GM20431 (cell line): Measurements from ENCODE around the gene HOXA7.

Experiments used
- in situ Hi-C: fragments of 300-500 bp; cut with MseI, MboI; formaldehyde crosslinking; loops from one replicate; pipeline ENCODE4 v1.15.0; 2020; ENCODE audit warnings: low sequenced_read_pairs; ENCODE audit not compliant: unreplicated experiment

HOXA7 gene

DNA sequence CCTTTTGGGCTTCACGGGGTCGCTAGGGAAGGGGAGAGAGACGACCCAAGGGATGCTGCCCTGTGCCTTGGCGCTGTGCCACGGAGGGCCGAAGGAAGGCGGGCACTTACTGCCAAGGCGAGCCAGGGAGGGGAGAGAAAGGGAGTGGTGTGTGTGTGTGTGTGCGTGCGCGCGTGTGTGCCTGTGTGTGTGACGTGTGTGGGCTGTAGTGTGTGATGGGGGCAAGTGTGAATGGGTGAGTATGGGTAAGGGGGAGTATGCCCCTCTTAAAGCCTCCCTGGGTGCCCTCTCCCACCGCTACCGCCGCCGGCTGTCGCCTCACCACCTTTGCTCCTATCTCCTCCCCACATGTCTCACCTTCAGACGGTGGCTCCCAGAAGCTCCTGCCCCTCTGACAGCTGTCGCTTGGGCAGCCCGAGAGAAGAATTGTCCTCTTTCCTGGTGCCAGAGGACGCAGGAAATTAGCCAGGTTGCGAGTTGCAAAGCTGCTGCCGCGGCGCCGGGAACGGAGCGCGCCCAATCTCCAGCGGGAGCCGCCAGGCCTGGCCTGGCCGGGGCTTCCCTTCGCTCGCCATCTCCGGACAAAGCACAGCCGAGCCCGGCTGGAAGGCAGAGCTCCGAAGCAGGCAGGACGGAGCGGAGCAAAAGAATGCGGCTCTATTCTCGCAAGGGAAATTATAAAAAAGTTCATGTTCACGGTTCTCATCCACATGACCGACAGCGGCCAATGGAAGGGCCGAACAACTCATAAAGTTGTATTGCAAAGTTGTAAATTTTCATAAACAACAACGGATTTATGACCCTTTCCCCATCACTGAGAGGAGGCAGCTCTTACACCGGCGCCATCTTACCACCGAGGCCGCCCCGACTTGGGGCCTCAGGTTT is 4.3 kb downstream of the HOXA7 start, which contains the start of gene HOXA3:
HOXA3 (minus strand) TSS at position 653 of the 885 bp plus-strand sequence. CDS start 41,943 bp downstream, outside the sequence.
- in situ Hi-C loops: loop anchor here (25.0 kb wide), 2 partner anchors 765 to 1290 kb away; no protein-coding TSS in a partner anchor

DNA sequence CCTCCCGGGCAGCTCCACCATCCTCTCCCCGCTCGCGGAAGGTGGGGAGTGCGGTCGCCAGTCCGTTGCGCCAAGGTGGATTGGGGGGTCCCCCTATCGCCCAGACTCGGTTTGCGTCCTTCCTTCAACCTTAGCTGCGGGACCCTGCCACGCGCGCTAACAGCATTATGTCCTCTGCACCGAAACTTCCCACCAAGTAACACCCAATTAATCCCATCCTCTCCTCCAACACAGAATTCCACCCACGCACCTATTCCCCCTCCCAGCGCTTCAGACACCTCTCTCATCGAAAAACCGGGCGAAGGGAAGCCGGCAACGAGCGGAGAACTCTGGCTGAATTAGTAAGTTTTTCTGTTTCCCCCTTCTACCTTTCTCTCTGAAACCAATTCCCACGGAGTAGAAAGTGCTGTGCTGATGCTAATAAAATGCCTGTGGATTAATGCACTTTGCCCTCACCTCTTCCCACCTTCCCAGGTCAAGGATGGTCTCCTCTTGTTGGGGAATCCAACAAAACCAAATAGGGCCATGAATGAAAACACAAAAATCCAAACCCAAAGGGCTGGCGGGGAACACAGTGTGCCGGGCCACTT is 5.0 kb downstream of the HOXA7 start:
- in situ Hi-C loops: loop anchor here (25.0 kb wide), 2 partner anchors 764 to 1289 kb away; no protein-coding TSS in a partner anchor

DNA sequence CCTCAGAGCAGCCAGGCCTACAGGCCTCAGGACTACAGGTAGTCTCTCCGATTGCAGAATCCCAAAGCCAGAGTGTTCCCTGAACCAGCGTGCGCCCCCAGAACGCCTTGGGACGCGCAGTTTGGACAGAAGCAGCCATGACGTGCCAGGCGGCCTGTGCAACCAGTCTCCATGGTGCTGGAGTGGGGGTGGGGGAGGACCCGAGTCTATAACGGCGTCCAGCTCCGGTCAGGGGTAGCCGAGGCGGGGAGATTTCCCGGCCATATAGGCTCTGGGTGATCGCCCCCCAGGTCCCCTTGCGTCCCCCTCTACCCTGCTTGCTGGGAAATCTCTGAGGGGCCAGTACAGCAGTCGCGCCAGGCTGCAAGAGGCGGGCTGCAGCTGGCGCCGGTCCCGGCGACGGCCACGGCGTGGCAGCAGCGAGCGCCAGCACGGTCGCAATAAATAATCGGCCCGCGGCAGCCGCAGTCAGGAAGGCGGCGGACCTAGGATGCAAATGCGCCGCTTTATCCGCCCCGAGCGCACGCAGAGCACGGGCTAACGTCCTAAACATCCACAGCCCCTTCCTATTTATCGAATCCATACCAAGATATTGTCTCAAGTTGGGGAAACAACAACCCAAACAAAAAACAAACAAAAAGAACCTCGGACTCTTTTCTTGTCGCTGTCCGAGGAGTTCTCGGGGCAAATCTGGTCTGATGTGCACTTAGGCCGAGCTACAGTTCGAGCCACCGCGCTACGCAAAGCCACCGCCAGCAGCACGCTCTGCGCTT is 5.7 kb downstream of the HOXA7 start:
- in situ Hi-C loops: loop anchor here (25.0 kb wide), 2 partner anchors 763 to 1288 kb away; no protein-coding TSS in a partner anchor

DNA sequence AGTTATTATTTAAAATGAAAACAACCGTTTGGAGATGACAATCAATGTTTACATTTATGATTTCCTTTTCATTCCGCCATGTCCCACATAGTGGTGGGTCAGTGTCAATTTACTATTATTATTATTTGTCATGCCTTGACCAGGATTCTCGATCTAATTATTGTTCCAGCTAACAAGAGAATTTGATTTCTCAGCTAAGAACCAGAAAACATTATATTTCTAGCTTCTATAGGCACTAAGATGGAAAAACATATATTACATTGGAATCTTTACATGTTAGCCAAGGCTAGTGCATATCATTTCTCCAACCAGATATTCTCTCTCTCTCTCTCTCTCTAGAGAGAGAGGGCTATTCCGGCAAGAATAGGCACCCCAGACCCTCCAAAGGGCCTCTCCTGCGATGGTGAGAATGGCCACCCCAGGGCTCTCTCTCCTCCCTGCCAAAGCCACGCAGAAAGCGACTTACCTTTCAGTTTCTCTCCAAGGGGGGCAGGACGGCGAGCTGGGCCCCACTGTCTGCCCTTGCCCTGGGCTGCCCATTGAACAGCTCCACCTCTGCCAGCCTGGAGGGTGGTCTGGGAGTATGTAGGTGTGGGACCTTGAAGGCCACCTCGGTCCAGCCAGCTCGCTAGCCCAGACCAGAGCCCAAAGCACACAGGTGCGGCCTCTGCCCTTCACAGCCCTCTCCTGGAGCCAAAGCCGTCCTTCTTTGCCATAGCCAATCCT is 6.5 kb downstream of the HOXA7 start:
- in situ Hi-C loops: loop anchor here (25.0 kb wide), 2 partner anchors 763 to 1288 kb away; no protein-coding TSS in a partner anchor

DNA sequence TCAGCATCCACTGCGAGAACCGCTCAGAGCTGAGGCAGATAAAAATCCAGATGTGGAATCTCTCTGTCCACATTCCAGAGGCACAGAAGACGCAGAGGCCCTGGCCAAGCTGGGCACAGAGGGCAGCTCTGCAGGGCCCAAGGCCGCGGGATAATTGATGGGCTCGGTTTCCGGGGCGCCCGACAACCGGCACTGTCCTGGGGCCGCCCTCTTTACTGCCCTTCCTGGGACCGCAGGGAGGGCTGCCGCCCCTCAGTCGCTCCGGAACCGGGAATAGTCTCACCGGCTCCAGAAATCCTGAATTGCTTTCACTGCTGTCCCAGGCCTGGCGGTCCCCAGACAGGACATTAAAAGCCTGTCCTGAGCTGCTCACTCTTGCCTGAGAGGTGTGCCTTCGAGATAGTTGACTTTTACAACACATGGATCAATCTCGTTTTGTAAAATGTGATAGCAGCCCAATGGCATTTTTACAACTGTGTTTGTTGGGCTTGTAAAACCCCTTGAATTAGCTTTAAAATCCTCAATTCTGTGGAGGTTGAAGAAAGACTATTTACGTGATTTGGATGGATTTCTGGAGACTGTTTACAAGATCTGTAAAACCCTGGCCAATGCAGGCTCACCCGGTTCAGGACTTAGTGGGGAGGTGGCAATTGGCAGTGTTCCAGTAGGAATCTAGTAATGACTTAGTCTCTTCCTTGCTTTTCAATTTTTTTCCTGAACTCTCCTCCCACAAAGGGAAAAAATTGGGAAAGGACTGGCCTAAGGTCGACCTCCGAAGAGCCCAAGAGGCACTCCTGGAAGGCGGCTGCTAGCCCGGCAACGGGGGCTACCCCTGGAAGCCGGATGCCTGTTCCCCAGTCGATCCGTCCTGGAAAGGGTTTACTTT is 7.5 kb downstream of the HOXA7 start:
- in situ Hi-C loops: no loop called here

DNA sequence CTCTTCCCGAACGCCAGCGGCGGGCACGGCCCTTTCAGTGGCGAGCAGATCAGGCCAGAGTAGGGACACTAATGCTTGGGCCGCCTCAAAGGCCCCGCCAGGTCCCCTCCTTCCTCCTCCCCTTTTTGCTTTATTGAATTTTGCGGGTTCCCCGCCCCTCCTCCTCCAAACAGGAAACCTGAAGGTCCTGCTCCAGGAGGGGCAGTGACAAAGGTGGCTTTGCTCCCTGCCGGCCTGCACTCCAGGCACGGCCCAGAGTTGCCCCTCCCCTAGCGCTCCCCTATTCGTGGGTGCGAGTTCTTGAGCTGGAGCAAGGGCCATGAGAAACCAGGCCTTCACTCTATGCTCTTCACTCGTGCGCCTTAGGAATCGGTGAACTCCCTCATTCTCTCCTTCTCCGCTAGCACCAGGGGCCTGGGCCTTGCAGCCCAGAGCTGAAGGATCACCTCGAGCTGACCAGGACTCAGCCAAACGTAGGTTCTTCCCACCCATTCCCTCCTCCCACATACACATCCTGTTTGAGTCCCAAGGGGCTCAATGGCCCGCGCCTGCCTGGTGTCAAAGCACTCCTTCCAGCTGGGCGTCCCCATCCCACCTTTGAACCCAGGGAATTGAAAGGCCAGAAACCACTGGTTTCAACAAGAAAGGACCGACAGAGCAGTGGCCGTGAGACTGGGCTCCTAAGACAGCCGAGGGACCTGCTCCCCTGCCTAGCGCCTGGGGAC is 8.3 kb downstream of the HOXA7 start:
- in situ Hi-C loops: no loop called here

DNA sequence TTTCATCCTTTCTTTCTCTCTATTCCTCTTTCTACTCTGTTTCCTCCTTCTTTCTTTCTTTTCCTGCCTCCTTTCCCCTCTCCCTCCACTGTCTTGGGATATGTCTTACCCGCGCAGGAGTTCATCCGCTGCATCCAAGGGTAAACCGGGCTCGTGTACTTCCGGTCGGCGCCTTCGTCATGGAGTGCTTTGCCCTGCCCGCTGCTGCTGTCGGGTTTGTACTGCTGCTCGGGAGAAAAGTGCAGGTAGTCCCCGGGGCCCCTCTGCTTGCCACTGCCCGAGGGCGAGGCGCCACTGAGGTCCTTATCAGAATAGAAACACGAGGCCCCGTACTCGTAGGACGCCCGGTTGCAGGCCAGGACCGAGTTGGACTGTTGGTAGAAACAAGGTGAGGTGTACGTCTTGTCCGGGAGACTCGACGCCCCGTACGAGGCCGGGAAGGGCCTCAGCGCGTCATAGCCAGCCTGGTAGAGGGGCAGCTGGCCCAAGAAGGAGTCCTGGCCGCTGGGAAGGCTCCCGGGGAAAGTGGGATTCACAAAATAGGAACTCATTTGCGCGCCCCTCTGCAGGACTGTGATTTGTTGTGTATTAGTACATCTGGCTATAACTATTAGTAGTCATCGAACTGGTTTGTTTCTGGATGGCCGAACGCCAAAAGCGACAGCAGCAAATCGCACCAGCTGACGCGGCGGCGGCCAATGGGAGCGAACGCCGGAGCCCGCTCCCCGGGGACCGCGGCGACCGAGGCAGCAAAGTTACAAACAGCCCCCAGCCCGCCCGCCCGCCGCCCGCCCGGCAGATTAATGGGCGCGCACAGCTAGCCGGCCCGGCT is 9.1 kb downstream of the HOXA7 start, which contains the start of gene HOXA6:
HOXA6 (minus strand) TSS at position 576 of the 832 bp plus-strand sequence; CDS start at position 551, 25 bp downstream.
- in situ Hi-C loops: no loop called here

DNA sequence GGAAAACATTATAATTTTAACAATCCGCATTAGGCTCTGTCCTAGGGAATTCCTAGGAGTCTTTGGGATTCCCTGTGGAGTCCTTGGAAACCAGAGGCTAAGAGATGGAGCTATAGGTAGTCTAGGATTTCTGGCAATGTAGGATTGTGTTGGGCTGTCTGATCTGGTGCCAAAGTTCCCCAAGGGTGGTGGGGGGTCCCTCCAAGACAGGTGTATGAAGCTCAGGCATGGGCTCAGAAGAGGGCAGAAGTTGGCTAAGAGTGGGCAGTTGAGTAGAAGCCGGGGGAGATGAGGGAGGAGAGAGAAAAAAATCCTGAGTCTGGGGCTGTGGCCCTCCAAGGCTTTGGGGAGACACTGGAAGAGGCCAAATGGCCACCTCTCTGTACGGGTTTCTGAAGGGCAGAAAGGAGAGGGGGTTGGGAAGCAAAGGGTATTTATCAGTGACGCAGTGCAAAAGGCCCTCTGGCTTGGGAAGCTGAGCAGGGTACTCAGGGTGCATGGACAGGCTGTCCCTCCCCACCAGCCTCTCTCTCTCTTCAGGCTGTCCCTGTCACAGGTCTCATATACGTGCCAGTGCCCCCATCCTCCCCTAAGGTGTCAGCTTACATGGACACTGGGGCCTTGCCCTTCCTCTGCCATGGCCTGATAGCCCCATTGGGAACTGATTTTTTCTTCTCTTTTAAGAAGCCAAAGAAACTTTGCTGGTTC is 9.8 kb downstream of the HOXA7 start:
- in situ Hi-C loops: no loop called here

DNA sequence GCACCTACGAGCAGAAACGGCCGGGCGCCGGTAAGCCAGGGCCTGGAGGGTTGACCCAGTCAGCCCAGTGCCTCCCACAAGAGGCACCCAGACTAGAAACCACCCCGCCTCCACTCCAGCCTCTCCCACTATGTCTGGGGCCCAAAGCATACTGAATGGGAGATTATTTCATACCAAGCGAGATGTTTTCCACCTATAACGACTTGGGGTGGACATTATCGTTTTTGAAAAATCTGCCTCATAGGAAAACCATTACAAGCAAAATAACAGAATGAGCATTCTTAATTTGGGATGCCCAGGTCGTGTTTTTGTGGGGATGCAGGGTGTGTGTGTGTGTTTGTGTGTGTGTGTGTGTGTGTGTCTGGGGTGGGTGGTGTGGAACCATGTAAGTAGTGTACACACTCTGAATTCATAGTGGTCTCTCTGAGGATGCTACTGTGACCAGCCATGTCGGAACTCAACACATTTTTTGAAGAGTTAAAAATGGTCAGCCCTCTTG is 10.5 kb downstream of the HOXA7 start:
- in situ Hi-C loops: no loop called here

DNA sequence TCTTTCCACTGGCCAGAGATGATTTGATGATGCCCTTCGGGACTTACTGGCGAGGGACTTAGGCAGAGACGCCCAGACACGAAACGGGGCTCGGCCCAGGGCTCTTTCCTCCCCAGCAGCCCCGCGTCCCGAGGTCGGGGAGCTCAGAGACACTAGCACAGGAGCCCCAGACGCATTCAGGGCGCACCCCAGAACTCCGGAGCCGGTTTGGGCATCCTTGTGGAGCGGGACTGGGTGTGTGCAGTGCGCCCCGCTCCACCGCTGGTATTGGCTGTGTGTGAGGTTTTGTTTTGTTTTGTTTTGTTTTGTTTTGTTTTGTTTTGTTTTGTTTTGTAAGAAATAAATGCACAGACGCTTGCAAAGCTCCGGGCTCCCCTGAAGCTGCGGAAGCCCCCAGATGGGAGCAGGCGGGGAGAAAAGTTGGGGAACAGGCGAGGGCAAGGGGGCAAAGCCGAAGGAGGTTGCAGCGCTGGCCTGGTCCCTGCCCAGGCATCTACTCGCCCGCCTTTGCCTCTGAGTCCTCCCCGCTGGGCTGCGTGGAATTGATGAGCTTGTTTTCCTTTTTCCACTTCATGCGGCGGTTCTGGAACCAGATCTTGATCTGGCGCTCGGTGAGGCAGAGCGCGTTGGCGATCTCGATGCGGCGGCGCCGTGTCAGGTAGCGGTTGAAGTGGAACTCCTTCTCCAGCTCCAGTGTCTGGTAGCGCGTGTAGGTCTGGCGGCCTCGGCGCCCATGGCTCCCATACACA is 11.1 kb downstream of the HOXA7 start:
- in situ Hi-C loops: no loop called here

DNA sequence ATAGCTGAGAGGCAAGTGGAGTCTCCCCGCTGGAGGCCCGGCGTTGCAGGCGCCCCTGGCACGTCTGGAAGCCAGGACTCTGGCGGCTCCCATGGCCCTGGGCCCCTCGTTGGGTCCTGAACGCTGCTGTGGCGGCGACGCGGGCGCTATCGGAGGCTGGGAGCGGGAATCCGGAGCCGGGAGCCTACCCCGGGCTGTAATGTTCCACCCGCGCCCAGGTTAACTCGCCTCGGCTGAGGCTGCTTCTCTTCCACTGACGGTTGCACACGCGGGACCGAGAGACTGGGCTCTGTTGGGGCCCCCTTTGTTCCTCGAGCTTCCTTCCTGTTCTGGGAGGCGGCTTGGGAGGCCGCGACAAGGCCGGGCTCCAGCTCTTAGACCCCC is 11.7 kb downstream of the HOXA7 start:
- in situ Hi-C loops: no loop called here

DNA sequence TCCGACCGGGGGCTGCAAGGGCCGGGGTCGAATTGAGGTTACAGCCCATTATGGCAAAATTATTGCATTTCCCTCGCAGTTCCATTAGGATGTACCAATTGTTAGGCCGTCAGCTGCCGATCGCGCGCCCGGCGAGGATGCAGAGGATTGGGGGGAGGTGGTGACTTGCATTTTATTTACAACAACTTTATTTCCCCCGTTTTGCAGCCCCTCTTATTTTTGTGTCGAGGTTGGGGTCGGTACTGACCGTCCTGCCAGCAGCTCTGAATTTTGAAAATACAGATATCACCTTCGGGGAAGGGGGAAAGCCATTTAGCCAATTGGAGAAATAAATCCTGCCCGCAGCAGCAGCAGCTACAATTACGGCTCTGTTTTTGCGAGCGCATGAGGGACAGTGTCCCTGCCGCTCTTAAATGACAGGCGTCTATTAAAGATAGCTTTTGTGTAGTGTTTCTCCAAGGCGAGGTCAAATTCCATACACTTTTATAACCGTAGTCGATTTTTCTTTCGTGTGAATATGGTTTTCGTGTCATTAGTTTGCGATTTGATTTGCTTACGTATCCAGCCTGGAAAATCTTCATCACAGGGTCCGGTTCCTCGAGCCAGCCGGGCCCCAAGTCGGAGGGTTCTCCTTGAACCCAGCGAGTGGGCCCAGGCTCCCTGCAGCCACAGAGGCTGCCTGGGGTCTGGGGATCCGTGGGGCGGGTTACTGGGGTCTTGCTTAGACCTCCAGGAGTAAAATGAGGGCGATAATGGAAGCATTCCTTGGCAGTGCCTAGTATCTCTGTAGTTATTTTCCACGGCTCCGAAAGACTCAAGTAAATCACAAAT is 12.3 kb downstream of the HOXA7 start:
- in situ Hi-C loops: no loop called here

DNA sequence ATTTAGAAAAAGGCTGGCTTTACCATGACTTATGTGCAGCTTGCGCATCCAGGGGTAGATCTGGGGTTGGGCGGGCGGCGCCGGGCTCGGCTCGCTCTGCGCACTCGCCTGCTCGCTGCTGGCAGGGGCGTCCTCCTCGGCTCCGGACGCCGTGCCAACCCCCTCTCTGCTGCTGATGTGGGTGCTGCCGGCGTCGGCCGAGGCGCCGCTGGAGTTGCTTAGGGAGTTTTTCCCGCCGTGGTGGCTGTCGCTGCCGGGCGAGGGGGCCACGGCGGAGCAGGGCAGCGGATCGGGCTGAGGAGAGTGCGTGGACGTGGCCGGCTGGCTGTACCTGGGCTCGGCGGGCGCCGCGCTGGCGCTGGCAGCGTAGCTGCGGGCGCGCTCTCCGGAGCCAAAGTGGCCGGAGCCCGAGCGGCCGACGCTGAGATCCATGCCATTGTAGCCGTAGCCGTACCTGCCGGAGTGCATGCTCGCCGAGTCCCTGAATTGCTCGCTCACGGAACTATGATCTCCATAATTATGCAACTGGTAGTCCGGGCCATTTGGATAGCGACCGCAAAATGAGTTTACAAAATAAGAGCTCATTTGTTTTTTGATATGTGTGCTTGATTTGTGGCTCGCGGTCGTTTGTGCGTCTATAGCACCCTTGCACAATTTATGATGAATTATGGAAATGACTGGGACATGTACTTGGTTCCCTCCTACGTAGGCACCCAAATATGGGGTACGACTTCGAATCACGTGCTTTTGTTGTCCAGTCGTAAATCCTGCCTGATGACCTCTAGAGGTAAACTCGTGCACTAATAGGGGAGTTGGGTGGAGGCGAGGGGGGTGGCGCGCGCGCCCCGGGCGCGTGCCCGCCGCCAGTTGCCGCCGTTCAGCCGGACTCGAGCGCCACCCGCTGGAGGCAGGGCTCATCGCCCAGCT is 13.2 kb downstream of the HOXA7 start, which contains the start of gene HOXA5:
HOXA5 (minus strand) TSS at position 659 of the 927 bp plus-strand sequence; CDS start at position 585, 74 bp downstream.
- in situ Hi-C loops: no loop called here

DNA sequence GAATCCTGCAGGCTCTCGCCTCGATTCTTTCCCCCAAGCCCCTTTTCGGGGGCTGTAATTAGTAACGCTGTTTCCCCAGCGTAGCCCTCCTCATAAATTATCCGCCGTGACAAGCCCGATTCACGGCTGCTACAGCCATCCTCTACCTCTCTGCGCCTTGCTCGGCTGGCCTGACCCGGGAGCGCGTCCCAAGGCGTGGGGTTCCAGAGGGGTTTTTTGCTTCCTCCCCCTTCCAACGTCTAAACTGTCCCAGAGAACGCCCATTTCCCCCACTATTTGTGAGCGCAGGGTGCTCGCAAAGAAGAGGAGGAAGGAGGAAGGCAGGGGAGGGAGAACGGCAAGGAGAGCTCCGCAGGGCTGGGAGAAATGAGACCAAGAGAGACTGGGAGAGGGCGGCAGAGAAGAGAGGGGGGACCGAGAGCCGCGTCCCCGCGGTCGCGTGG is 13.9 kb downstream of the HOXA7 start:
- in situ Hi-C loops: no loop called here
